Measurements from ENCODE around the gene KRT86. TPM values are rescaled to one million over a fixed set of nuclear protein-coding genes. Genes with fewer than 3 reads are reported as not detected.

KRT86 gene
- total RNA-seq, 1 experiment from 2014 or later, result 2.7 TPM

- Histone ChIP-seq H4K20me1 (ENCODE audit: insufficient read depth) (no peaks in the 10 kb centered on the region), H3K27me3 (ENCODE audit: insufficient read depth, low read depth) (no peaks in the 10 kb centered on the region), H3K27ac (no peak overlapping the region), H3K9me3 (ENCODE audit: insufficient read depth, low read depth) (no peaks in the 10 kb centered on the region), H2AFZ (no peak overlapping the region), H3K4me1 (replicated peaks; ENCODE audit: insufficient read depth) (no peaks in the 10 kb centered on the region), H3K4me3 (no peak overlapping the region), H3K9me2 (ENCODE audit: insufficient read depth) (no peaks in the 10 kb centered on the region), H3K36me3 (ENCODE audit: low read depth) (no peaks in the 10 kb centered on the region), H3K79me2 (ENCODE audit: low read depth) (no peaks in the 10 kb centered on the region), H3K4me2 (no peak overlapping the region), H3F3A (ENCODE audit: insufficient read depth, low read depth) (no peaks in the 10 kb centered on the region; the same call in 1 of the 2 replicates)
- POLR2A ChIA-PET (ENCODE audit: unreplicated experiment), result interaction anchor here (0.5 kb wide), 1 partner anchor 55 kb away, joined by 3 read pairs; no protein-coding TSS in a partner anchor
- no peak for DNase-seq
- BruUV-seq (replicated peaks), result no TSS peak
- intact Hi-C loops (cut with micrococcal nuclease; ENCODE audit: unreplicated experiment), result no loop called here
- CTCF ChIA-PET, result interaction anchor here (1.7 kb wide), 1 partner anchor 9 kb away, joined by 5 read pairs; no protein-coding TSS in a partner anchor
- TF ChIP-seq EZH2 (IDR thresholded peaks at IDR 0.05; ENCODE audit: low read depth) (no peak), CTCF (conservative IDR thresholded peaks at IDR 0.05) (no peak)
Observed at GRCh38 chr12:52317468-52318052, 43.1 kb downstream of the KRT86 start.

GRCh38 chr12:52318241-52318990 is 44.0 kb downstream of the KRT86 start:
- H3K4me1 ChIP-seq (replicated peaks; ENCODE audit: insufficient read depth), result no peaks in the 10 kb centered on the region
- intact Hi-C loops (cut with micrococcal nuclease; ENCODE audit: unreplicated experiment), result no loop called here
- no peaks in the 10 kb centered on the region for H3K9me2 ChIP-seq (ENCODE audit: insufficient read depth)
- no peak overlapping the region for H3K4me3 ChIP-seq
- H3K27me3 ChIP-seq (ENCODE audit: insufficient read depth, low read depth), result no peaks in the 10 kb centered on the region
- H2AFZ ChIP-seq, result no peak overlapping the region
- no peaks in the 10 kb centered on the region for H3K79me2 ChIP-seq (ENCODE audit: low read depth)
- CTCF ChIA-PET, result interaction anchor here (0.8 to 1.7 kb wide), 7 partner anchors 10 to 161 kb away, joined by 3 to 8 read pairs (median 5); no protein-coding TSS in a partner anchor
- H3K36me3 ChIP-seq (ENCODE audit: low read depth), result no peaks in the 10 kb centered on the region
- H3K4me2 ChIP-seq, result no peak overlapping the region
- H4K20me1 ChIP-seq (ENCODE audit: insufficient read depth), result no peaks in the 10 kb centered on the region
- BruUV-seq (replicated peaks), result no TSS peak
- H3K27ac ChIP-seq, result no peak overlapping the region
- POLR2A ChIA-PET (ENCODE audit: unreplicated experiment), result interaction anchor here (0.5 to 1.2 kb wide), 5 partner anchors 10 to 126 kb away, joined by 3 to 6 read pairs (median 4); no protein-coding TSS in a partner anchor
- H3F3A ChIP-seq (ENCODE audit: insufficient read depth, low read depth), result no peaks in the 10 kb centered on the region; the same call in 1 of the 2 replicates
- TF ChIP-seq CTCF (conservative IDR thresholded peaks at IDR 0.05) (no peak), EZH2 (IDR thresholded peaks at IDR 0.05; ENCODE audit: low read depth) (no peak)
- no peak for DNase-seq
- no peaks in the 10 kb centered on the region for H3K9me3 ChIP-seq (ENCODE audit: insufficient read depth, low read depth)

- H3F3A ChIP-seq (ENCODE audit: insufficient read depth, low read depth), result no peaks in the 10 kb centered on the region; the same call in 1 of the 2 replicates
- H3K27ac ChIP-seq, result no peak overlapping the region
- no peaks in the 10 kb centered on the region for H3K27me3 ChIP-seq (ENCODE audit: insufficient read depth, low read depth)
- no peaks in the 10 kb centered on the region for H3K4me1 ChIP-seq (replicated peaks; ENCODE audit: insufficient read depth)
- POLR2A ChIA-PET (ENCODE audit: unreplicated experiment), result interaction anchor here (0.5 to 1.2 kb wide), 5 partner anchors 10 to 127 kb away, joined by 3 to 6 read pairs (median 4); no protein-coding TSS in a partner anchor
- no peak overlapping the region for H3K4me3 ChIP-seq
- BruUV-seq (replicated peaks), result no TSS peak
- TF ChIP-seq CTCF (conservative IDR thresholded peaks at IDR 0.05), result peak; percentile 55
- no peak for TF ChIP-seq EZH2 (IDR thresholded peaks at IDR 0.05; ENCODE audit: low read depth)
- H3K9me3 ChIP-seq (ENCODE audit: insufficient read depth, low read depth), result no peaks in the 10 kb centered on the region
- no peak overlapping the region for H2AFZ ChIP-seq
- H4K20me1 ChIP-seq (ENCODE audit: insufficient read depth), result no peaks in the 10 kb centered on the region
- CTCF ChIA-PET, result interaction anchor here (0.8 to 1.7 kb wide), 7 partner anchors 10 to 161 kb away, joined by 3 to 8 read pairs (median 5); no protein-coding TSS in a partner anchor
- peak in 1 of 2 experiments; percentile 53 for DNase-seq
- intact Hi-C loops (cut with micrococcal nuclease; ENCODE audit: unreplicated experiment), result no loop called here
- no peak overlapping the region for H3K4me2 ChIP-seq
- no peaks in the 10 kb centered on the region for H3K9me2 ChIP-seq (ENCODE audit: insufficient read depth)
- no peaks in the 10 kb centered on the region for H3K36me3 ChIP-seq (ENCODE audit: low read depth)
- no peaks in the 10 kb centered on the region for H3K79me2 ChIP-seq (ENCODE audit: low read depth)
Observed at GRCh38 chr12:52319097-52319496, 44.7 kb downstream of the KRT86 start.

All from PC-9 (cell line).